A673 (cell line): Measurements from ENCODE around the gene STAT5B.

ENCODE experiments used
- CTCF ChIP-seq: fragments of 300-800, 200-600 bp; sonication (generic); conservative IDR thresholded peaks from 2 replicates; pipeline ENCODE4 v1.5.1; 2017; ENCODE audit warnings: low read depth, mild to moderate bottlenecking, antibody characterized with exemption, low read length, moderate library complexity, mixed read lengths
- EZH2 ChIP-seq: fragments of 200-600 bp; sonication (generic); IDR thresholded peaks from 2 replicates; pipeline ENCODE4 v1.6.1; 2017; ENCODE audit warnings: borderline replicate concordance, low read depth, mild to moderate bottlenecking, mixed read lengths, antibody characterized with exemption, low read length; ENCODE audit not compliant: poor library complexity, severe bottlenecking

- TF ChIP-seq EZH2 (no peak), CTCF (no peak)
These were observed 82.8 kb downstream of the STAT5B start for GRCh38 chr17:42193216-42193968.
